SKM-1 (cell line): Measurements from ENCODE around the gene RAB28.
"Not testable (repeated sequence)": the region's sequence is repeated elsewhere in the genome, so short reads cannot be mapped to it uniquely, and the experiment has no call there.

Experiments
- DNase-seq: peaks from one replicate; lab custom pipeline; 2025; ENCODE audit not compliant: unreplicated experiment; lab: John Stamatoyannopoulos, UW

Gene RAB28

DNA sequence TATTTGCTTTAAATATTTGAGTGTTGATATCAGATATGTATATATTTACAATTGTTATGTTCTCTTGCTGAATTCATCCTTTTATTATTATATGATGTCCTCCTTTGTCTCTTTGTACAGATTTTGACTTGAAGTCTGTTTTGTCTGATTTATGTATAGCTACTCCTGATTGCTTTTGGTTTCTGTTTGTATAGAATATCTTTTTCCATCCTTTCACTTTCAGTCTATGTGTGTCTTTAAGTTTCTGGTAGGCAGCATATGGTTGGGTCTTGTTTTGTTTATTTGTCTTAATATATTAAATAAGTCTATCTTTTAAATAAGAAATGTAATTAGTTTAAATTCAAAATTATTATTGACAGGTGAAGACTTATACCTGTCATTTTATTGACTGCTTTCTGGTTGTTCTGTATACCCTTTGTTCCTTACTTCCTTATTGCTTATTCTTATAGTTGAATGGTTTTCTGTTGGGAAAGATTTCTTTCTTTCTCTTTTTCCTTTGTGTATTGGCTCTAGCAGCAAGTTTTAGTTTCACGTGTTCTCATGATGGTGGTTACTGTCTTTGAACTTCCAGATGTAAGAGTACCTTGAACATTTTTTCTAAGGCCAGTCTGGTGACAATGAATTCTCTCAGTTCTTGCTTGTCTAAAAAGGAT lies 31.1 kb downstream of the RAB28 start:
- DNase-seq: no peak

- no peak for DNase-seq
These were observed 34.5 kb downstream of the RAB28 start for GRCh38 chr4:13449590-13449989.

DNA sequence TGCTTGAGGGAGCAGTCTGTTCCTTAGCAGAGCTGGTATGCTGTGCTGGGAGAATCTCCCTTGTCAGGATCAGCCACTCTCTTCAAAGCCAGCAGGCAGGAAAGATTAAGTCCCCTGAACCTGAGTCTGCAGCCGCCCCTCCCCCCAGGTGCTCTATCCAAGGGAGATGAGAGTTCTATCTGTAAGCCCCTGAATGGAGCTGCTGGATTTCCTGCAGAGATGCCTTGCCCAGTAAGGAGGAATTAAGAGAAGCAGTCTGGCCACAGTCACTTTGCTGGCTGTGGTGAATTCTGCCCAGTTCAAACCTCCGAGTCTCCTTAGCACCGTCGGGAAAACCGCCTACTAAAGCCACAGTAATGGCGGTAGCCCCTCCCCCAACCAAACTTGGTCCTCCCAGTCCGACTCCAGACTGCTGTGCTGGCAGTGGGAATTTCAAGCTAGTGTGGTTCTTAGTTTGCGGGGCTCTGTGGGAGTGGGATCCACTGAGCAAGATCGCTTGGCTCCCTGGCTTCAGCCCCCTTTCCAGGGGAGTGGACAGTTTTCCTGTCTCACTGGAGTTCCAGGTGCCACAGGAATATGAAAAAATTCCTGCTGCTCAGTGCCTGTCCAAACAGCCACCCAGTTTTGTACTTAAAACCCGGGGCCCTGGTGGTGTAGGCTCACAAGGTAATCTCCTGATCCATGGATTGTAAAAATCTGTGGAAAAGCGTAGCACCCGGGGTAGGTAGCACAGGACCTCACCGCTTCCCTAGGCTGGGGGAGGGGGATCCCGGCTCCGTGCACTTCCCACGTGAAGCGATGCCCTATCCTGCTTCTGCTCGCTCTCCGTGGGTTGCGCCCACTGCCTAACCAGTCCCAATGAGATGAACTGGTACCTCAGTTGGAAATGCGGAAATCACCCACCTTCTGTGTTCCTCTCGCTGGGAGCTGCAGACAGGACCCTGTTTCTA lies 38.0 kb downstream of the RAB28 start:
- no peak for DNase-seq

- DNase-seq: no peak
These were observed 42.6 kb downstream of the RAB28 start for GRCh38 chr4:13441506-13441905.

DNA sequence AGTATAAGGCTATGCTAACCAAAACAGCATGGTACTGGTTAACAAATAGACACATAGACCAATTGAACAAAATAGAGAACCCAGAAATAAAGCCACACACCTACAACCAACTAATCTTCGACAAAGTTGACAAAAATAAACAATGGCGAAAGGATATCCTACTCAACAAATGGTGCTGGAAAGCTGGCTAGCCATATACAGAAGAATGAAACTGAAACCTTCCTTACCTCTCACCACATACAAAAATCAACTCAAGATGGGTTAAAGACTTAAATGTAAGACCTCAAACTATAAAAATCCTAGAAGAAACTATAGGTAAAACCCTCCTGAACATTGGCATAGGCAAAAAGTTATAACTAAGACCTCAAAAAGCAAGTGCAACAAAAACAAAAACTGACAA lies 47.2 kb downstream of the RAB28 start:
- DNase-seq: no peak

DNA sequence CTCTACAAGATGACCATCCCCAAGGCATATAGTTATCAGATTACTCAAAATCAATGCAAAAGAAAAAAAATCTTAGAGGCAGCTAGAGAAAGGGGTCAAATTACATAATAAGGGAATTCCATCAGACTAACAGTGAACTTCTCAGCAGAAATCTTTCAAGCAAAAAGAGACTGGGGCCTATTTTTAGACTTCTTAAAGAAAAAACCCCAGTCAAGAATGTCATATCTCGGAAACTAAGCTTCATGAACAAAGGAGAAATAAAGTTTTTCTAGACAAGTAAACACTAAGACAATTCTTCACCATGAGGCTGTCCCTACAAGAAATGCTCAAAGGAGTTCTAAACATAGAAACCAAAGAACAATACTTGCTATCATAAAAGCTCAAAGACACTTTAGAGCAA lies 51.7 kb downstream of the RAB28 start:
- no peak for DNase-seq

DNA sequence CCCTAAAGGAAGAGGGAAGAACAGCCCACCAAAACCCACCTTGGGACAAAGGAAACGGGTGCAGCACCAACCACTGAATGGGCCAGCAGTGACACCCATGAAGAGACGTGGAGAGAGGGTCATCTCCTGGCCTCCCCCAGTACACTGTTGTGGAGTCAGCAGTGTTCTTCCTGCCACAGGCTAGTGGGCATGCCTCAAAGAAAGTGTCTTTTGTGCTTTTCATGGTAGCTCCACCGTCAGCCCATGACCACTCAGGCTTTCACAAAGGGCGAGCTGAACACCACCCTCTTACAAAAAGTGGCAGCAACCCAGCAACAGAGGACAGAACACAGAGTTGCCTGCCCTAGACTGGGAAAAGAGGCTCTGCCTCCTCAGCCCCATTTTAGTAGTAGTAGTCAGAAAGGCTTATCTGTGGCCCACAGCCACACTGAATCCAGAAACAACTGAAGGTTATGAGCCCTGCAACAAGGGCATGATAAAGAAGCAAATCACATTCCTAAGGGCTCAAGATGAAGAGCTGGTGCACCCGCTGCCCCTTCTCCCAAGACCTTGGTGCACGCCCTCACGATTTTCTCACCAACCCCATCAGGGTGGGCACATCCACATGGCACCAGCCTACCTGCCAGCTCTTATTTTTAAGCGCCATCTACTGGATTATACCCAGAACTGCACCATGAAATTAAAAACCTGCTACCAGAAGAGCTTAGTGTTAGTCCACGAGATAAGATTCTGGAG lies 53.1 kb downstream of the RAB28 start:
- DNase-seq: peak; percentile 14

DNA sequence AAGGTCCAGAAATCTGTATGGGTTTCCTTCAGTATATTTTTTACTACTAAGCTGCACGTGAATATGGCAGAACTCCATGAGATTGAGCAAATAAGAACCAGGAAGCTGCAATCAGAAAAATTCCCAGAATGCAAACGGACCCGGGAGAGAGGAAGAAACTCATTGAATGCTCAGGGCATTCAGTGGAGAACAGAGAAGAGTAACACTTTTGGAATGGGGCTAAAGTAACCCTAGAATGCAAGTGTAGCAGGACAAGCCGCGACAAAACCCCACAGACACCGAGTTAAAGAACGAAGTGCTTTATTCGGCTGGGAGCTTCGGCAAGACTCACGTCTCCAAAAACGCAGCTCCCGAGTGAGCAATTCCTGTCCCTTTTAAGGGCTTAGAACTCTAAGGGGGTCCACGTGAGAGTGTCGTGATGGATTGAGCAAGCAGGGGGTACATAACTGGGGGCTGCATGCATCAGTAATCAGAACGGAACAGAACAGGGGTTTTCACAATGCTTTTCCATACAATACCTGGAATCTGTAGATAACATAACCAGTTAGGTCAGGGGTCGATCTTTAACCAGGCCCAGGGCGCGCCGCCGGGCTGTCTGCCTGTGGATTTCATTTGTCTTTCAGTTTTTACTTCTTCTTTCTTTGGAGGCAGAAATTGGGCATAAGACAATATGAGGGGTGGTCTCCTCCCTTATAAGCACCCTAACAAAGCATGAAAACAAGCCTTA lies 56.4 kb downstream of the RAB28 start:
- no peak for DNase-seq

DNA sequence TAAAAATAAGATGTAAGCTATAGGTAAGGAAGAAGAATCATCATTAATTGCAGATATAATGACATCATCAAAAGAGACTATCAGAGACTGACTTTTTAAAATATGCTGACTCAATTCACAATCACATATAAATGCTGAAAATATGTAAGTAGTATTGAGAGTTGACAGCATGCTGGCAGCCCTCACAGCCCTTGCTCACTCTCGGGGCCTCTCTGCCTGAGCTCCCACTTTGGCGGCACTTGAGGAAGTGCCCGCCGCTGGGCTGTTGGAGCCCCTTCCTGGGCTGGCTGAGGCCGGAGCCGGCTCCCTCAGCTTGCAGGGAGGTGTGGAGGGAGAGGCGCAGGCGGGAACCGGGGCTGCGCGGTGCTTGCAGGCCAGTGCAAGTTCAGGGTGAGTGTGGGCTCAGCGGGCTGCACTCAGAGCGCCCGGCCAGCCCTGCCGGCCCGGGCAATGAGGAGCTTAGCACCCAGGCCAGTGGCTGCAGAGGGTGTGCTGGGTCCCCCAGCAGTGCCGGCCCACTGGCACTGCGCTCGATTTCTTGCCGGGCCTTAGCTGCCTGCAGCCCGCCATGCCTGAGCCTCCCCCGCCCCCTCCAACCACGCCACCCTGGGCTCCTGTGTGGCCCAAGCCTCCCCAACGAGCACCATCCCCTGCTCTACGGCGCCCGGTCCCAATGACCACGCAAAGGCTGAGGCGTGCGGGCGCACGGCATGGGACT lies 68.9 kb downstream of the RAB28 start:
- DNase-seq: no peak

GRCh38 chr4:13413729-13414437 lies 70.3 kb downstream of the RAB28 start:
- no peak for DNase-seq

DNA sequence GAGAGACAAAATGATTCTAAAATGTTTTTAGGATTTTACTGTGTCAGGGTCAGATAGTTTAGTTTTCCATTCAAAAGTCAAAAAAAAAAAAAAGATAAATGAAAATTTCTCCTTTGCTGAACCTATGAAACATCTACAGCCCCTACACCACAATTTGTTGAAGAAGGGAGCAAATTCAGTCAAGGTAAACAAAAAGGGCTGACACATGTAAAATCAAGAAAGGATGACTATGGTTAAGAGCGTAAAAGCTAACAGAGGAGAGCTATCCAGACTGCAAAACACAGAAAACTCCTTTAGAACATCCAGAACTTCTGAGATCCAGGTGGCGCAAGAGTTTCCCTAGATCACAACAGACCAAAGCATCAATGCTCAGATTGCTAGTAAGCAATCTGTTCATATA lies 72.2 kb downstream of the RAB28 start:
- DNase-seq: no peak

GRCh38 chr4:13409324-13409723 lies 74.8 kb downstream of the RAB28 start:
- no peak for DNase-seq

GRCh38 chr4:13406156-13406555 lies 78.0 kb downstream of the RAB28 start:
- DNase-seq: not testable (repeated sequence)

GRCh38 chr4:13403833-13404232 lies 80.3 kb downstream of the RAB28 start:
- no peak for DNase-seq

GRCh38 chr4:13403326-13403725 lies 80.8 kb downstream of the RAB28 start:
- DNase-seq: no peak

DNA sequence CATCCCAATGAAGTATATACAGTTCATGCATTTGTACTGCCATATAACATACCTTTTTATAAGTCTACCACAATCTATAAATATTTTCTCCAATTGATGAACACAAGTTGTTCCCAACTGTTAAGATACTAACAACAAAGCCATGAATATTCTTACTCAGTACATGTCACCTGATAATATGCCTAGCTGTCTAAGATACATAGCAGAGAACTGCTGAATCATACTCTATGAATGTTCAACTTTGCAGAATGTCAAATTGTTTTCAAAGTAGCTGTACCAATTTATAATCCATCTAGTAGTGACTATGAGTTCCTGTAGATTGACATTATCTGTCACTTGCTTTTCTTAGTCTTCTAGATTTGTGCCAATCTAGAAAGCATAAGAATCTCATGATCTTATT lies 84.9 kb downstream of the RAB28 start:
- no peak for DNase-seq

DNA sequence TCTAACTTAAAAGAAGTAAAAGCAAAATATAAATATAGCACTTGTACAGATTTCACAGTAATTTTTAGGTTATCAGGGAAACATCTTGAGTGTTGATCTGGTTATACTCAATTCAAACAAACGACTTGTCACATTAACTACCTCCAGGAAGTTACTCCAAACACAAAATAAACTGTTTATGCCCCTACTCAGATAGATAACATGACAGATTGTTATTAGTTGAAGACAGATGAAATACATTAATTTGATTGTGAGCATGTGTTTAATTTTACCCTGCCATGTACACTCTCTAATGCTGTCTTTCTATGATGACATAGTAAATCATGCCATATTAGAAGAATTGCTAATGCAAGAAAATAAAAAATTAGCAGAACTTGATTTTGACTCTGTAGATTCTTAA lies 88.0 kb downstream of the RAB28 start:
- DNase-seq: no peak

- not testable (repeated sequence) for DNase-seq
These were observed 94.2 kb downstream of the RAB28 start for GRCh38 chr4:13389901-13390300.

GRCh38 chr4:13386405-13387107 lies 97.6 kb downstream of the RAB28 start:
- DNase-seq: no peak
